ENCODE results near the gene C11orf91.
"Not testable (repeated sequence)": the region's sequence is repeated elsewhere in the genome, so short reads cannot be mapped to it uniquely, and the experiment has no call there.

The C11orf91 gene

GRCh38 chr11:33709466-33709865 lies 8.8 kb upstream of the C11orf91 start:
- TF ChIP-seq MYC (IDR thresholded peaks at IDR 0.05; ENCODE audit: low read depth, low read length) (no peak), CTCF (IDR thresholded peaks at IDR 0.05; ENCODE audit: low read depth, low read length) (no peak), POLR2A (IDR thresholded peaks at IDR 0.05; ENCODE audit: extremely low read depth, insufficient read length) (no peak)
- TF ChIP-seq, protein P1, sequence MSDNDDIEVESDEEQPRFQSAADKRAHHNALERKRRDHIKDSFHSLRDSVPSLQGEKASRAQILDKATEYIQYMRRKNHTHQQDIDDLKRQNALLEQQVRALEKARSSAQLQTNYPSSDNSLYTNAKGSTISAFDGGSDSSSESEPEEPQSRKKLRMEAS (IDR thresholded peaks at IDR 0.05; ENCODE audit: low read depth, low read length) = no peak
- no peak for DNase-seq (ENCODE audit: low read depth)
- H3K4me3 ChIP-seq (ENCODE audit: low read depth, low read length) = no peak overlapping the region

DNA sequence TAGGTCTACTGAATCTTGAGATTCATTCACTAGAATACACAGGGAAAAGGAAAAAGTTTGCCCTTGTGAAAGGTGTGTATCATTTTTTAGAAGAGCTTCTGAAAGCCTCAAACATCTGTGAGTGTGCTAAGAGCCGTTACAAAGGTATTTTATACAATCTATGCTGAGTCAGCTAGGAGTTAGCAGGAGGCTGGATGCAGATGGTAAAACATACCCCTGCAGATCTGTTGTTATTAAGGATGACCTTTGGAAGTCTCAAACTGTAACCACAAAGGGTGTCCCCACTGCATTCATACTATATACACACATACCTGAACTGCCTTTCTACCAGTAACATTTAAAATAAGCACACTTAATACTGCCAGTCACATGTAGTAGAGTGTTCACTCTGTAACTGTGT lies 8.4 kb upstream of the C11orf91 start:
- no peak overlapping the region for H3K4me3 ChIP-seq (ENCODE audit: low read depth, low read length)
- TF ChIP-seq CTCF (IDR thresholded peaks at IDR 0.05; ENCODE audit: low read depth, low read length) (no peak), POLR2A (IDR thresholded peaks at IDR 0.05; ENCODE audit: extremely low read depth, insufficient read length) (no peak), MYC (IDR thresholded peaks at IDR 0.05; ENCODE audit: low read depth, low read length) (no peak)
- TF ChIP-seq, protein P1 (IDR thresholded peaks at IDR 0.05; ENCODE audit: low read depth, low read length) = no peak
- no peak for DNase-seq (ENCODE audit: low read depth)

- not testable (repeated sequence) for H3K4me3 ChIP-seq (ENCODE audit: low read depth, low read length); DNase-seq (ENCODE audit: low read depth)
Measured at GRCh38 chr11:33707831-33708230, 7.2 kb upstream of the C11orf91 start.

GRCh38 chr11:33706966-33707365 lies 6.3 kb upstream of the C11orf91 start:
- H3K4me3 ChIP-seq (ENCODE audit: low read depth, low read length) = no peak overlapping the region
- no peak for TF ChIP-seq CTCF (IDR thresholded peaks at IDR 0.05; ENCODE audit: low read depth, low read length)
- TF ChIP-seq, protein P1 (IDR thresholded peaks at IDR 0.05; ENCODE audit: low read depth, low read length) = no peak
- no peak for TF ChIP-seq MYC (IDR thresholded peaks at IDR 0.05; ENCODE audit: low read depth, low read length)
- TF ChIP-seq POLR2A (IDR thresholded peaks at IDR 0.05; ENCODE audit: extremely low read depth, insufficient read length) = no peak
- no peak for DNase-seq (ENCODE audit: low read depth)

DNA sequence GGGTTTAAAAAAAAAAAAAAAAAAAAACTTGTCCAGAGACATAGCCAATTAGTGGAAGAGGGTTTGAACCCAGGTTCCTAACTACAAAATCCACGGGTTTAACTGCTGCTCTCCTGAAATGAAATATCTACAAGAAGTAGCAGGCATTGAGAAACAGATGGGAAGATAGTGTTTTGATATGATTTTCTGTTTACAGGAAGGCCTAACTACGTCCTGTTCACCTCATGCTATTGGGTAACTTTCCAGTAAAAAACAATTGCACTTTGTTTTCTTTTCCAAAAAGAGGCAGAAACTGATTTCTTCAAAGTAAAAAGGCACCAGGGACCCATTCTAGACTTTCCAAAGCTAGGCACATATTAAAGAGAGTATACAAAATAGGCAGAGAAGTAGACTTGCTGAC lies 5.9 kb upstream of the C11orf91 start:
- no peak overlapping the region for H3K4me3 ChIP-seq (ENCODE audit: low read depth, low read length)
- TF ChIP-seq POLR2A (IDR thresholded peaks at IDR 0.05; ENCODE audit: extremely low read depth, insufficient read length) = no peak
- TF ChIP-seq, protein P1 (IDR thresholded peaks at IDR 0.05; ENCODE audit: low read depth, low read length) = no peak
- DNase-seq (ENCODE audit: low read depth) = no peak

GRCh38 chr11:33704240-33705002 lies 3.8 kb upstream of the C11orf91 start:
- no peak for TF ChIP-seq POLR2A (IDR thresholded peaks at IDR 0.05; ENCODE audit: extremely low read depth, insufficient read length)
- no peak for TF ChIP-seq CTCF (IDR thresholded peaks at IDR 0.05; ENCODE audit: low read depth, low read length)
- no peak for TF ChIP-seq MYC (IDR thresholded peaks at IDR 0.05; ENCODE audit: low read depth, low read length)
- TF ChIP-seq, protein P1 (IDR thresholded peaks at IDR 0.05; ENCODE audit: low read depth, low read length) = no peak
- no peak for DNase-seq (ENCODE audit: low read depth)
- no peak overlapping the region for H3K4me3 ChIP-seq (ENCODE audit: low read depth, low read length)
